GM12878 (cell line): ENCODE measurements around the gene PCDHGC5. TPM values are rescaled to one million over a fixed set of nuclear protein-coding genes. Genes with fewer than 3 reads are reported as not detected.

Experiments used
- ATAC-seq: fragments of 200-7000 bp; cut with Tn5 transposase; 3 replicates; pipeline ENCODE4 v1.9.1; 2020; ENCODE audit warnings: mild to moderate bottlenecking, moderate library complexity
- BruUV-seq: library from RNA; stranded (reverse); fragments of 400-500 nt; replicated peaks from 2 replicates; lab custom pipeline; 2021; lab: Mats Ljungman, UMichigan
- CTCF ChIA-PET: fragments of 300-600 bp; sonication (Branson Sonifier 250); formaldehyde crosslinking; extraction: SDS; loops from one replicate; lab custom pipeline; 2021; ENCODE audit warnings: inconsistent platforms; lab: Yijun Ruan, JAX
- POLR2A ChIA-PET: fragments of 350-600 bp; formaldehyde crosslinking; extraction: SDS; loops from one replicate; lab custom pipeline; 2021; ENCODE audit warnings: inconsistent platforms; lab: Charles Lee
- RAD21 ChIA-PET: fragments of 300-600 bp; sonication (Branson Sonifier 250); formaldehyde crosslinking; loops from one replicate; lab custom pipeline; 2023; ENCODE audit warnings: antibody characterized with exemption; ENCODE audit not compliant: unreplicated experiment; lab: Charles Lee
- SMC1A ChIA-PET: fragments of 300-600 bp; sonication (Branson Sonifier 250); formaldehyde crosslinking; loops from one replicate; lab custom pipeline; 2023; ENCODE audit not compliant: unreplicated experiment, uncharacterized antibody; lab: Charles Lee
- DNase-seq: peaks from one replicate; pipeline ENCODE4 v3.0.0-alpha.2; 2011; ENCODE audit warnings: low read depth, low spot score
- FAIRE-seq: peaks from 3 replicates; lab custom pipeline; 2011; peaks lifted over from hg19 to GRCh38; lab: Jason Lieb, UNC
- H2AFZ ChIP-seq: 2 replicates; pipeline ENCODE4 v1.6.0; 2011; ENCODE audit warnings: low read depth, low read length, control low read depth; ENCODE audit not compliant: control insufficient read depth
- H3K27ac ChIP-seq: 2 replicates; pipeline ENCODE4 v1.5.1; 2011; ENCODE audit warnings: control low read depth; ENCODE audit not compliant: control insufficient read depth, insufficient read depth
- H3K27me3 ChIP-seq, 2 experiments: replicated peaks in 1 of 2; 2 replicates each; pipeline versions ENCODE4 v1.6.0 to v1.6.1; 2011; ENCODE audit warnings: low read length in 1 of 2; ENCODE audit not compliant: control insufficient read depth in 2 of 2, insufficient read depth in 2 of 2
- H3K36me3 ChIP-seq, 2 experiments: 2 replicates each; pipeline ENCODE4 v1.5.1; 2011; ENCODE audit warnings: low read length in 1 of 2; ENCODE audit not compliant: control insufficient read depth in 2 of 2, insufficient read depth in 2 of 2
- H3K4me1 ChIP-seq: 2 replicates; pipeline ENCODE4 v1.6.1; 2011; ENCODE audit warnings: mild to moderate bottlenecking, low read length, moderate library complexity, mixed read lengths; ENCODE audit not compliant: control insufficient read depth, insufficient read depth
- H3K4me2 ChIP-seq: 2 replicates; pipeline ENCODE4 v1.6.0; 2011; ENCODE audit warnings: control low read depth; ENCODE audit not compliant: control insufficient read depth, insufficient read depth
- H3K4me3 ChIP-seq: fragments of 200-600 bp; sonication (generic); 2 replicates; pipeline ENCODE4 v1.5.1; 2016
- H3K79me2 ChIP-seq: 2 replicates; pipeline ENCODE4 v1.6.0; 2011; ENCODE audit warnings: low read length; ENCODE audit not compliant: control insufficient read depth, insufficient read depth
- H3K9ac ChIP-seq: 2 replicates; pipeline ENCODE4 v1.8.0; 2011; ENCODE audit warnings: low read length, control low read depth, mixed read lengths; ENCODE audit not compliant: control insufficient read depth, insufficient read depth
- H3K9me3 ChIP-seq: replicated peaks from 3 replicates; pipeline ENCODE4 v1.5.1; 2011; ENCODE audit warnings: mild to moderate bottlenecking, low read length; ENCODE audit not compliant: control insufficient read depth, insufficient read depth
- H4K20me1 ChIP-seq: 2 replicates; pipeline ENCODE4 v1.6.0; 2011; ENCODE audit not compliant: control insufficient read depth, insufficient read depth
- BRCA1 ChIP-seq: IDR thresholded peaks from 2 replicates; pipeline ENCODE4 v1.6.1; 2011; ENCODE audit warnings: low read depth, low read length, improper control_type of control experiment
- CBFB ChIP-seq: IDR thresholded peaks from 2 replicates; pipeline ENCODE4 v1.6.1; 2016; ENCODE audit warnings: antibody characterized with exemption, low read depth
- FOXM1 ChIP-seq: IDR thresholded peaks from 2 replicates; pipeline ENCODE4 v1.6.1; 2012; ENCODE audit warnings: low read depth, mild to moderate bottlenecking, inconsistent platforms, low read length, moderate library complexity
- HDGF ChIP-seq: fragments of 450-650 bp; IDR thresholded peaks from 2 replicates; pipeline ENCODE4 v1.6.1; 2016; ENCODE audit warnings: antibody characterized with exemption
- KAT2A ChIP-seq: conservative IDR thresholded peaks from 2 replicates; pipeline ENCODE4 v1.6.1; 2011; ENCODE audit warnings: low read depth, low read length; ENCODE audit not compliant: control insufficient read depth
- MXI1 ChIP-seq: fragments of 150-350 bp; IDR thresholded peaks from 2 replicates; pipeline ENCODE4 v1.6.1; 2011; ENCODE audit warnings: low read depth, mild to moderate bottlenecking, inconsistent platforms, low read length, improper control_type of control experiment
- NFIC ChIP-seq: IDR thresholded peaks from 2 replicates; pipeline ENCODE4 v1.6.1; 2012; ENCODE audit warnings: low read depth, mild to moderate bottlenecking, inconsistent platforms, low read length, moderate library complexity
- PML ChIP-seq: IDR thresholded peaks from 2 replicates; pipeline ENCODE4 v1.6.1; 2012; ENCODE audit warnings: low read length, inconsistent platforms
- POLR2AphosphoS2 ChIP-seq: IDR thresholded peaks from 2 replicates; pipeline ENCODE4 v1.6.1; 2011; ENCODE audit warnings: low read depth, mild to moderate bottlenecking, low read length, improper control_type of control experiment, moderate library complexity
- SRF ChIP-seq, 2 experiments: IDR thresholded peaks; 2 replicates each; pipeline ENCODE4 v1.6.1; 2011; ENCODE audit warnings: low read depth in 2 of 2, low read length in 2 of 2, mild to moderate bottlenecking in 1 of 2, moderate library complexity in 1 of 2
- TCF3 ChIP-seq: IDR thresholded peaks from 2 replicates; pipeline ENCODE4 v1.6.1; 2012; ENCODE audit warnings: low read depth, mild to moderate bottlenecking, low read length, borderline replicate concordance; ENCODE audit not compliant: insufficient read depth
- ZNF207 ChIP-seq: fragments of 450-650 bp; IDR thresholded peaks from 2 replicates; pipeline ENCODE4 v1.6.1; 2014; ENCODE audit warnings: antibody characterized with exemption, mild to moderate bottlenecking, borderline replicate concordance
- ZSCAN29 ChIP-seq: fragments of 450-650 bp; IDR thresholded peaks from 2 replicates; pipeline ENCODE4 v1.6.1; 2017; ENCODE audit warnings: mild to moderate bottlenecking, moderate library complexity
- WGBS: methylation state at CpG from one replicate; pipeline ENCODE4 v1.1.6; 2016; ENCODE audit warnings: low lambda C conversion rate; ENCODE audit not compliant: insufficient replicate concordance, insufficient coverage; ENCODE audit errors: missing lambda C conversion rate; 5-methylcytosine and 5-hydroxymethylcytosine counted together
- in situ Hi-C: fragments of 300-500 bp; cut with MboI; formaldehyde crosslinking; loops from 9 replicates; pipeline ENCODE4 v1.14.3; 2018; ENCODE audit warnings: mixed read lengths
- intact Hi-C: fragments of 100-400 bp; cut with micrococcal nuclease; formaldehyde crosslinking; loops from one replicate; pipeline ENCODE4 v1.14.2; 2022; ENCODE audit not compliant: unreplicated experiment
- polyA plus RNA-seq, 11 experiments: library from polyadenylated mRNA; depleted of rRNA in 4 of 11; unstranded in 6 of 11; stranded (reverse) in 5 of 11; fragments of >200 nt; fragmentation: Nextera tagmentation in 4 of 11; fragmentation: Illumina TruSeq in 1 of 11; extraction: Ambion mirVana in 4 of 11; extraction: Trizol in 1 of 11; gene quantifications; 1 replicate in 1 of 11; 2 replicates in 10 of 11; pipeline versions ENCODE4 v1.2.1 to v1.2.3, GENCODE V29; 2011 to 2016; ENCODE audit warnings: inconsistent platforms in 2 of 11, missing spikeins in 2 of 11, low read depth in 1 of 11
- total RNA-seq, 4 experiments: library from RNA; depleted of rRNA in 3 of 4; stranded (reverse); fragments of >200 nt in 3 of 4; fragmentation: Illumina TruSeq in 1 of 4; extraction: Trizol in 1 of 4; gene quantifications; 2 replicates each; pipeline versions ENCODE4 v1.2.1 to v1.2.3, GENCODE V29; 2013 to 2021
- TF ChIP-seq, protein P1 (sequence below): fragments of 450-650 bp; IDR thresholded peaks from 2 replicates; pipeline ENCODE4 v1.6.1; 2017; ENCODE audit warnings: low read depth, mild to moderate bottlenecking, moderate library complexity
- TF ChIP-seq, protein P2 (sequence below): IDR thresholded peaks from 2 replicates; pipeline ENCODE4 v1.6.1; 2011; ENCODE audit warnings: borderline replicate concordance, low read depth, mild to moderate bottlenecking, moderate library complexity, low read length; ENCODE audit not compliant: insufficient read depth, poor library complexity, severe bottlenecking
- TF ChIP-seq, protein P3 (sequence below): fragments of 450-650 bp; formaldehyde crosslinking; IDR thresholded peaks from 2 replicates; pipeline ENCODE4 v1.4.0; 2020; ENCODE audit warnings: mild to moderate bottlenecking, moderate library complexity

PCDHGC5 gene
- total and polyA plus RNA-seq, 10 of the 15 experiments (the other 5 are each of a cell fraction or from before 2014, with no cell fraction given) = 0.05 to 0.87 (median 0.18) TPM; not detected in 2

DNA sequence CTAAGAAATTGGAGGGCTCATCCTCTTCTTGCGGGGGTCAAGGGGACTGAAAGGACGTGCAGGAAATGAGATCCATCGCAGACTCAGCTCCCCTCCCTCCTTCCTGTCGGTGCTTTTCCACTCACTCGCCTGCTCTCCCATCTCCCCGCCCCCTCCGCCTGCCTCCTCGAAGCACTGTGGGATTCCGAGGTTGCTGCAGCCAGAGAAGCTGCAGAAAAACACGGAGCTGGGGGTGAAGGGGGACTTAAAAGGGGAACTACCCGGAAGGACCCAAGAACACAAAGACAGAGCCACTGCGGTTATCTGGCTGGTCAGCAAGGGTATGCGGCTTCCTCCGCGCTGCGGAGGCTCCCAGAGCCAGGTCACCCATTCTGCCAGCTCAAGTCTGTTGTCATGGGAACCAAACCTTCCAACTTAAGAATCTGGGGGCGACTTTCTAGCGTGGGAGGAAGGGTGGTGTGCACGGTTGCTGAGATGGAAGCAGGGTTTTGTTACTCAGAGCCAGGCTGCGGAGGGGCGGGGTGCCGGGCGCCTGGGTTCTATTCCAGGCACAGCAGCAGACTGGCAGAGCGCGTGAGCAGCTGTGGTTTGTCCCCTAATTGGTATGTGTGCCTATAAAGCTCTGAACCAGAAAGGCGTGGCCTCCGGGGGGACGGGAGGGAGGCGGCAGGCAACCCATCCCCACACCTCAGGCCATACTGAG lies 24.9 kb downstream of the PCDHGC5 start:
- ChIA-PET RAD21 (interaction anchor here (1.0 to 11.6 kb wide), 10 partner anchors 9 to 105 kb away, joined by 3 to 109 read pairs (median 12); partner anchors contain the start of genes DIAPH1, PCDHGA10, PCDHGA11 and PCDHGA12), SMC1A (interaction anchor here (1.0 to 10.8 kb wide), 13 partner anchors 10 to 123 kb away, joined by 3 to 176 read pairs (median 5); partner anchors contain the start of genes DIAPH1, HDAC3, PCDHGA10 and PCDHGA11), CTCF (interaction anchor here (1.0 to 11.9 kb wide), 24 partner anchors 11 to 193 kb away, joined by 3 to 213 read pairs (median 14); partner anchors contain the start of genes FCHSD1, PCDHGA10, PCDHGA11 and PCDHGA12), POLR2A (interaction anchor here (0.5 to 2.5 kb wide), 6 partner anchors 10 to 721 kb away, joined by 3 to 10 read pairs (median 4); no protein-coding TSS in a partner anchor)
- Histone ChIP-seq H3K27ac (peak overlapping the region; percentile 90), H3K27me3 (no peaks in the 10 kb centered on the region), H3K9ac (peak overlapping the region; percentile 25), H3K4me2 (peak overlapping the region; percentile 89), H4K20me1 (no peaks in the 10 kb centered on the region), H3K4me3 (peak overlapping the region; percentile 69), H2AFZ (peak overlapping the region; percentile 13), H3K9me3 (no peaks in the 10 kb centered on the region), H3K36me3 (peaks cover 10 to 20% of the 10 kb centered on the region in 2 experiments), H3K4me1 (peaks cover 65% of the 10 kb centered on the region), H3K79me2 (peaks cover 15% of the 10 kb centered on the region)
- peak; percentile 35 for ATAC-seq
- in situ Hi-C loops (no loop called here), intact Hi-C loops (loop anchor here (1.0 to 5.0 kb wide), 4 partner anchors 16 to 124 kb away; partner anchors contain the start of genes HDAC3, PCDHGA11 and RELL2)
- no TSS peak for BruUV-seq
- WGBS = 2% methylated on average over 29 of the region's 29 CpGs
- FAIRE-seq = no peak
- DNase-seq = peak; percentile 75
- no peak for TF ChIP-seq ZSCAN29
- TF ChIP-seq, protein P1, sequence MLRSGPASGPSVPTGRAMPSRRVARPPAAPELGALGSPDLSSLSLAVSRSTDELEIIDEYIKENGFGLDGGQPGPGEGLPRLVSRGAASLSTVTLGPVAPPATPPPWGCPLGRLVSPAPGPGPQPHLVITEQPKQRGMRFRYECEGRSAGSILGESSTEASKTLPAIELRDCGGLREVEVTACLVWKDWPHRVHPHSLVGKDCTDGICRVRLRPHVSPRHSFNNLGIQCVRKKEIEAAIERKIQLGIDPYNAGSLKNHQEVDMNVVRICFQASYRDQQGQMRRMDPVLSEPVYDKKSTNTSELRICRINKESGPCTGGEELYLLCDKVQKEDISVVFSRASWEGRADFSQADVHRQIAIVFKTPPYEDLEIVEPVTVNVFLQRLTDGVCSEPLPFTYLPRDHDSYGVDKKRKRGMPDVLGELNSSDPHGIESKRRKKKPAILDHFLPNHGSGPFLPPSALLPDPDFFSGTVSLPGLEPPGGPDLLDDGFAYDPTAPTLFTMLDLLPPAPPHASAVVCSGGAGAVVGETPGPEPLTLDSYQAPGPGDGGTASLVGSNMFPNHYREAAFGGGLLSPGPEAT = peak; percentile 63; the same call in 1 of the 2 replicates
- TF ChIP-seq ZNF207 = no peak
- peak; percentile 36 for TF ChIP-seq CBFB
- TF ChIP-seq TCF3 = 0 out of 2 replicates have a peak, but pooled peaks have one; percentile 39
- no peak for TF ChIP-seq FOXM1
- TF ChIP-seq MXI1 = peak; percentile 25; the same call in 1 of the 2 replicates
- no peak for TF ChIP-seq SRF (IDR thresholded peaks at IDR 0.05; ENCODE audit: low read depth in 2 of 2, low read length in 2 of 2)
- TF ChIP-seq POLR2AphosphoS2 = no peak
- TF ChIP-seq, protein P2, sequence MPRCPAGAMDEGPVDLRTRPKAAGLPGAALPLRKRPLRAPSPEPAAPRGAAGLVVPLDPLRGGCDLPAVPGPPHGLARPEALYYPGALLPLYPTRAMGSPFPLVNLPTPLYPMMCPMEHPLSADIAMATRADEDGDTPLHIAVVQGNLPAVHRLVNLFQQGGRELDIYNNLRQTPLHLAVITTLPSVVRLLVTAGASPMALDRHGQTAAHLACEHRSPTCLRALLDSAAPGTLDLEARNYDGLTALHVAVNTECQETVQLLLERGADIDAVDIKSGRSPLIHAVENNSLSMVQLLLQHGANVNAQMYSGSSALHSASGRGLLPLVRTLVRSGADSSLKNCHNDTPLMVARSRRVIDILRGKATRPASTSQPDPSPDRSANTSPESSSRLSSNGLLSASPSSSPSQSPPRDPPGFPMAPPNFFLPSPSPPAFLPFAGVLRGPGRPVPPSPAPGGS = no peak
- TF ChIP-seq NFIC = no peak
- TF ChIP-seq HDGF = no peak
- no peak for TF ChIP-seq KAT2A
- TF ChIP-seq BRCA1 = no peak
- TF ChIP-seq, protein P3, sequence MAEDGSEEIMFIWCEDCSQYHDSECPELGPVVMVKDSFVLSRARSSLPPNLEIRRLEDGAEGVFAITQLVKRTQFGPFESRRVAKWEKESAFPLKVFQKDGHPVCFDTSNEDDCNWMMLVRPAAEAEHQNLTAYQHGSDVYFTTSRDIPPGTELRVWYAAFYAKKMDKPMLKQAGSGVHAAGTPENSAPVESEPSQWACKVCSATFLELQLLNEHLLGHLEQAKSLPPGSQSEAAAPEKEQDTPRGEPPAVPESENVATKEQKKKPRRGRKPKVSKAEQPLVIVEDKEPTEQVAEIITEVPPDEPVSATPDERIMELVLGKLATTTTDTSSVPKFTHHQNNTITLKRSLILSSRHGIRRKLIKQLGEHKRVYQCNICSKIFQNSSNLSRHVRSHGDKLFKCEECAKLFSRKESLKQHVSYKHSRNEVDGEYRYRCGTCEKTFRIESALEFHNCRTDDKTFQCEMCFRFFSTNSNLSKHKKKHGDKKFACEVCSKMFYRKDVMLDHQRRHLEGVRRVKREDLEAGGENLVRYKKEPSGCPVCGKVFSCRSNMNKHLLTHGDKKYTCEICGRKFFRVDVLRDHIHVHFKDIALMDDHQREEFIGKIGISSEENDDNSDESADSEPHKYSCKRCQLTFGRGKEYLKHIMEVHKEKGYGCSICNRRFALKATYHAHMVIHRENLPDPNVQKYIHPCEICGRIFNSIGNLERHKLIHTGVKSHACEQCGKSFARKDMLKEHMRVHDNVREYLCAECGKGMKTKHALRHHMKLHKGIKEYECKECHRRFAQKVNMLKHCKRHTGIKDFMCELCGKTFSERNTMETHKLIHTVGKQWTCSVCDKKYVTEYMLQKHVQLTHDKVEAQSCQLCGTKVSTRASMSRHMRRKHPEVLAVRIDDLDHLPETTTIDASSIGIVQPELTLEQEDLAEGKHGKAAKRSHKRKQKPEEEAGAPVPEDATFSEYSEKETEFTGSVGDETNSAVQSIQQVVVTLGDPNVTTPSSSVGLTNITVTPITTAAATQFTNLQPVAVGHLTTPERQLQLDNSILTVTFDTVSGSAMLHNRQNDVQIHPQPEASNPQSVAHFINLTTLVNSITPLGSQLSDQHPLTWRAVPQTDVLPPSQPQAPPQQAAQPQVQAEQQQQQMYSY (CRISPR knock-in tag) = no peak
- TF ChIP-seq PML = no peak
